ENCODE results near the gene RBPMS2.

RBPMS2 gene

GRCh38 chr15:64738226-64739095, 36.9 kb downstream of the RBPMS2 start:
- no peak for DNase-seq (ENCODE audit: low read depth in 1 of 2, low spot score in 1 of 2)
- TF ChIP-seq, protein P1, sequence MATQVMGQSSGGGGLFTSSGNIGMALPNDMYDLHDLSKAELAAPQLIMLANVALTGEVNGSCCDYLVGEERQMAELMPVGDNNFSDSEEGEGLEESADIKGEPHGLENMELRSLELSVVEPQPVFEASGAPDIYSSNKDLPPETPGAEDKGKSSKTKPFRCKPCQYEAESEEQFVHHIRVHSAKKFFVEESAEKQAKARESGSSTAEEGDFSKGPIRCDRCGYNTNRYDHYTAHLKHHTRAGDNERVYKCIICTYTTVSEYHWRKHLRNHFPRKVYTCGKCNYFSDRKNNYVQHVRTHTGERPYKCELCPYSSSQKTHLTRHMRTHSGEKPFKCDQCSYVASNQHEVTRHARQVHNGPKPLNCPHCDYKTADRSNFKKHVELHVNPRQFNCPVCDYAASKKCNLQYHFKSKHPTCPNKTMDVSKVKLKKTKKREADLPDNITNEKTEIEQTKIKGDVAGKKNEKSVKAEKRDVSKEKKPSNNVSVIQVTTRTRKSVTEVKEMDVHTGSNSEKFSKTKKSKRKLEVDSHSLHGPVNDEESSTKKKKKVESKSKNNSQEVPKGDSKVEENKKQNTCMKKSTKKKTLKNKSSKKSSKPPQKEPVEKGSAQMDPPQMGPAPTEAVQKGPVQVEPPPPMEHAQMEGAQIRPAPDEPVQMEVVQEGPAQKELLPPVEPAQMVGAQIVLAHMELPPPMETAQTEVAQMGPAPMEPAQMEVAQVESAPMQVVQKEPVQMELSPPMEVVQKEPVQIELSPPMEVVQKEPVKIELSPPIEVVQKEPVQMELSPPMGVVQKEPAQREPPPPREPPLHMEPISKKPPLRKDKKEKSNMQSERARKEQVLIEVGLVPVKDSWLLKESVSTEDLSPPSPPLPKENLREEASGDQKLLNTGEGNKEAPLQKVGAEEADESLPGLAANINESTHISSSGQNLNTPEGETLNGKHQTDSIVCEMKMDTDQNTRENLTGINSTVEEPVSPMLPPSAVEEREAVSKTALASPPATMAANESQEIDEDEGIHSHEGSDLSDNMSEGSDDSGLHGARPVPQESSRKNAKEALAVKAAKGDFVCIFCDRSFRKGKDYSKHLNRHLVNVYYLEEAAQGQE (IDR thresholded peaks at IDR 0.05; ENCODE audit: insufficient replicate concordance, low read depth), result no peak
- TF ChIP-seq POLR2AphosphoS5 (IDR thresholded peaks at IDR 0.05; ENCODE audit: low read depth) (no peak), GABPA (IDR thresholded peaks at IDR 0.05; ENCODE audit: low read depth) (no peak), CTCF (IDR thresholded peaks at IDR 0.05; ENCODE audit: insufficient read depth, low read length) (no peak), SPI1 (IDR thresholded peaks at IDR 0.05; ENCODE audit: borderline replicate concordance, low read depth) (no peak)
- Histone ChIP-seq H3K27me3 (ENCODE audit: insufficient read depth, poor library complexity, severe bottlenecking) (no peaks in the 10 kb centered on the region), H3K4me3 (replicated peaks; ENCODE audit: insufficient read depth, low read length) (no peak overlapping the region), H3K27ac (replicated peaks) (no peak overlapping the region)

GRCh38 chr15:64732156-64732860, 43.1 kb downstream of the RBPMS2 start:
- no peak for DNase-seq (ENCODE audit: low read depth in 1 of 2, low spot score in 1 of 2)
- no peak for TF ChIP-seq POLR2AphosphoS5 (IDR thresholded peaks at IDR 0.05; ENCODE audit: low read depth)
- no peak for TF ChIP-seq GABPA (IDR thresholded peaks at IDR 0.05; ENCODE audit: low read depth)
- TF ChIP-seq CTCF (IDR thresholded peaks at IDR 0.05; ENCODE audit: insufficient read depth, low read length), result no peak
- no peak for TF ChIP-seq SPI1 (IDR thresholded peaks at IDR 0.05; ENCODE audit: borderline replicate concordance, low read depth)
- TF ChIP-seq, protein P1 (IDR thresholded peaks at IDR 0.05; ENCODE audit: insufficient replicate concordance, low read depth), result no peak
- no peak overlapping the region for H3K27ac ChIP-seq (replicated peaks)
- no peak overlapping the region for H3K4me3 ChIP-seq (replicated peaks; ENCODE audit: insufficient read depth, low read length)
- no peaks in the 10 kb centered on the region for H3K27me3 ChIP-seq (ENCODE audit: insufficient read depth, poor library complexity, severe bottlenecking)

GRCh38 chr15:64731805-64732151, 43.6 kb downstream of the RBPMS2 start:
- DNase-seq (ENCODE audit: low read depth in 1 of 2, low spot score in 1 of 2), result no peak
- no peak overlapping the region for H3K27ac ChIP-seq (replicated peaks)
- TF ChIP-seq, protein P1 (IDR thresholded peaks at IDR 0.05; ENCODE audit: insufficient replicate concordance, low read depth), result no peak
- TF ChIP-seq POLR2AphosphoS5 (IDR thresholded peaks at IDR 0.05; ENCODE audit: low read depth), result no peak
- no peak for TF ChIP-seq SPI1 (IDR thresholded peaks at IDR 0.05; ENCODE audit: borderline replicate concordance, low read depth)
- no peak for TF ChIP-seq GABPA (IDR thresholded peaks at IDR 0.05; ENCODE audit: low read depth)
- no peak for TF ChIP-seq CTCF (IDR thresholded peaks at IDR 0.05; ENCODE audit: insufficient read depth, low read length)
- no peaks in the 10 kb centered on the region for H3K27me3 ChIP-seq (ENCODE audit: insufficient read depth, poor library complexity, severe bottlenecking)
- H3K4me3 ChIP-seq (replicated peaks; ENCODE audit: insufficient read depth, low read length), result no peak overlapping the region

All from HL-60 (cell line).